MM.1S (cell line): ENCODE results near the gene ADCY2.

Experiments
- DNase-seq: peaks from one replicate; pipeline ENCODE4 v3.0.0-alpha.2; 2015
- H2AFZ ChIP-seq: fragments of 300-600 bp; sonication (generic); 2 replicates; pipeline ENCODE4 v1.6.0; 2016; ENCODE audit warnings: antibody characterized with exemption, low read length
- H3F3A ChIP-seq: fragments of 300-600 bp; sonication (generic); 2 replicates; pipeline ENCODE4 v1.6.1; 2016; ENCODE audit warnings: mild to moderate bottlenecking, antibody characterized with exemption, low read length, moderate library complexity, mixed read lengths; ENCODE audit not compliant: insufficient read depth
- H3K27ac ChIP-seq: fragments of 300-600 bp; sonication (generic); 2 replicates; pipeline ENCODE4 v1.5.1; 2016; ENCODE audit warnings: mild to moderate bottlenecking, low read length
- H3K27me3 ChIP-seq: fragments of 300-600 bp; sonication (generic); replicated peaks from 2 replicates; pipeline ENCODE4 v1.6.0; 2016; ENCODE audit warnings: low read length; ENCODE audit not compliant: insufficient read depth
- H3K36me3 ChIP-seq: fragments of 300-600 bp; sonication (generic); replicated peaks from 2 replicates; pipeline ENCODE4 v1.6.1; 2016; ENCODE audit warnings: mild to moderate bottlenecking, low read length, mixed read lengths; ENCODE audit not compliant: insufficient read depth
- H3K4me1 ChIP-seq: fragments of 300-600 bp; sonication (generic); 2 replicates; pipeline ENCODE4 v1.6.1; 2016; ENCODE audit warnings: low read length, mixed read lengths
- H3K4me2 ChIP-seq: fragments of 300-600 bp; sonication (generic); 2 replicates; pipeline ENCODE4 v1.6.0; 2016; ENCODE audit warnings: low read depth, low read length
- H3K4me3 ChIP-seq: fragments of 300-600 bp; sonication (generic); 2 replicates; pipeline ENCODE4 v1.5.1; 2016; ENCODE audit warnings: low read length, mixed read lengths
- H3K79me2 ChIP-seq: fragments of 300-600 bp; sonication (generic); 2 replicates; pipeline ENCODE4 v1.6.1; 2016; ENCODE audit warnings: mixed run types, low read length, mixed read lengths
- H3K9ac ChIP-seq: fragments of 300-600 bp; sonication (generic); 2 replicates; pipeline ENCODE4 v1.6.1; 2016; ENCODE audit warnings: low read length, mixed read lengths
- H3K9me2 ChIP-seq: fragments of 300-600 bp; sonication (generic); replicated peaks from 2 replicates; pipeline ENCODE4 v1.6.1; 2016; ENCODE audit warnings: mild to moderate bottlenecking, low read length, mixed read lengths; ENCODE audit not compliant: insufficient read depth
- H3K9me3 ChIP-seq: fragments of 300-600 bp; sonication (generic); replicated peaks from 2 replicates; pipeline ENCODE4 v1.6.1; 2016; ENCODE audit warnings: mild to moderate bottlenecking, low read length, mixed read lengths; ENCODE audit not compliant: insufficient read depth
- H4K20me1 ChIP-seq: fragments of 300-600 bp; sonication (generic); 2 replicates; pipeline ENCODE4 v1.6.1; 2016; ENCODE audit warnings: mild to moderate bottlenecking, low read length, moderate library complexity, mixed read lengths; ENCODE audit not compliant: insufficient read depth
- CTCF ChIP-seq: fragments of 300-600 bp; sonication (generic); IDR thresholded peaks from 2 replicates; pipeline ENCODE4 v1.5.1; 2016; ENCODE audit warnings: antibody characterized with exemption, low read length, mixed read lengths
- EZH2 ChIP-seq: fragments of 300-600 bp; sonication (generic); optimal IDR thresholded peaks from 2 replicates; pipeline ENCODE3; 2017; ENCODE audit warnings: low read depth, mild to moderate bottlenecking, antibody characterized with exemption, low read length, mixed read lengths
- EZH2phosphoT487 ChIP-seq: fragments of 300-600 bp; sonication (generic); IDR thresholded peaks from 2 replicates; pipeline ENCODE4 v1.6.1; 2018; ENCODE audit warnings: antibody characterized with exemption, low read length

The ADCY2 gene

GRCh38 chr5:7397937-7398336, 2.0 kb downstream of the ADCY2 start:
- Histone ChIP-seq H3K27me3 (no peaks in the 10 kb centered on the region), H3K36me3 (no peaks in the 10 kb centered on the region), H3K9me2 (no peaks in the 10 kb centered on the region), H2AFZ (no peak overlapping the region), H4K20me1 (no peaks in the 10 kb centered on the region), H3K9me3 (no peaks in the 10 kb centered on the region), H3K4me1 (peaks cover 20% of the 10 kb centered on the region), H3K9ac (no peak overlapping the region), H3K4me3 (no peak overlapping the region), H3K79me2 (no peaks in the 10 kb centered on the region), H3K4me2 (peak overlapping the region; percentile 38; the same call in 1 of the 2 replicates), H3F3A (no peaks in the 10 kb centered on the region), H3K27ac (peak overlapping the region; percentile 3; the same call in 1 of the 2 replicates)
- DNase-seq, result peak; percentile 13
- TF ChIP-seq EZH2, result no peak
- no peak for TF ChIP-seq CTCF
- no peak for TF ChIP-seq EZH2phosphoT487

GRCh38 chr5:7398596-7399280, 2.8 kb downstream of the ADCY2 start:
- no peaks in the 10 kb centered on the region for H3K36me3 ChIP-seq
- no peaks in the 10 kb centered on the region for H3F3A ChIP-seq
- H3K4me1 ChIP-seq, result peaks cover 20% of the 10 kb centered on the region
- no peak overlapping the region for H3K9ac ChIP-seq
- no peak overlapping the region for H3K4me3 ChIP-seq
- DNase-seq, result no peak
- no peaks in the 10 kb centered on the region for H3K27me3 ChIP-seq
- H3K79me2 ChIP-seq, result no peaks in the 10 kb centered on the region
- no peak for TF ChIP-seq EZH2
- TF ChIP-seq EZH2phosphoT487, result no peak
- no peak for TF ChIP-seq CTCF
- no peak overlapping the region for H3K27ac ChIP-seq
- H4K20me1 ChIP-seq, result no peaks in the 10 kb centered on the region
- H3K9me3 ChIP-seq, result no peaks in the 10 kb centered on the region
- no peak overlapping the region for H2AFZ ChIP-seq
- H3K4me2 ChIP-seq, result no peak overlapping the region
- H3K9me2 ChIP-seq, result no peaks in the 10 kb centered on the region

DNA sequence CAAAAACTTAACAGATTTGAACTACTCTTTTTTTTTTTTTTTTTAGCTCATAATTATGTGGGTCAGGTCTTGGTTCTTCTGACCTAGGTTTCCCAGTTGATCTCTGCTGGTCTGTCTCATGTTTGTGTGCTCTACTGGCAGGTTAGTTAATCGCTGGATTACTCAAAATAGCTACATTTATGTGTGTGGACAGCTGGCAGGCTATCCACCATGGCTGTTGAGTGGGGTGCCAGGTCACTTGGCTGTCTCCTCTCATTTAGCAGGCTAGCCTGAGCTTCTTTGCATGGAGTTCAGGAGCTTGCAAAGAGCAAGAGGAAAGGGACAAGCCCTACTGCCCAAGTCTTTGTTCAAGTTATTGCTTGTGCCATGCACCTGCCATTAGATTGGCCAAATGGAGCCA, 9.3 kb downstream of the ADCY2 start:
- no peaks in the 10 kb centered on the region for H3K27me3 ChIP-seq
- DNase-seq, result no peak
- no peaks in the 10 kb centered on the region for H3K36me3 ChIP-seq
- no peak overlapping the region for H3K9ac ChIP-seq
- H3F3A ChIP-seq, result no peaks in the 10 kb centered on the region
- TF ChIP-seq EZH2 (no peak), CTCF (no peak), EZH2phosphoT487 (no peak)
- H3K4me3 ChIP-seq, result no peak overlapping the region
- no peaks in the 10 kb centered on the region for H4K20me1 ChIP-seq
- H3K79me2 ChIP-seq, result no peaks in the 10 kb centered on the region
- H2AFZ ChIP-seq, result no peak overlapping the region
- H3K4me2 ChIP-seq, result no peak overlapping the region
- no peak overlapping the region for H3K27ac ChIP-seq
- H3K4me1 ChIP-seq, result no peaks in the 10 kb centered on the region
- no peaks in the 10 kb centered on the region for H3K9me3 ChIP-seq
- H3K9me2 ChIP-seq, result no peaks in the 10 kb centered on the region
